GM21786 (cell line): ENCODE results near the gene PRSS2.

ENCODE experiments used
- ATAC-seq: cut with Tn5 transposase; IDR thresholded peaks from one replicate; pipeline ENCODE4 v1.9.1; 2021; ENCODE audit not compliant: unreplicated experiment

The PRSS2 gene

GRCh38 chr7:142785841-142786250, 15.1 kb downstream of the PRSS2 start:
- ATAC-seq: no peak

GRCh38 chr7:142787034-142787768, 16.4 kb downstream of the PRSS2 start:
- ATAC-seq: no peak

GRCh38 chr7:142787783-142788182, 17.0 kb downstream of the PRSS2 start:
- no peak for ATAC-seq

GRCh38 chr7:142788303-142789289, 17.8 kb downstream of the PRSS2 start:
- ATAC-seq: no peak

GRCh38 chr7:142789441-142789840, 18.7 kb downstream of the PRSS2 start:
- no peak for ATAC-seq

- ATAC-seq: no peak
Measured at GRCh38 chr7:142790056-142790455, 19.3 kb downstream of the PRSS2 start.

GRCh38 chr7:142790555-142790954, 19.8 kb downstream of the PRSS2 start:
- ATAC-seq: no peak

- ATAC-seq: no peak
Measured at GRCh38 chr7:142791502-142791901, 20.7 kb downstream of the PRSS2 start.

- no peak for ATAC-seq
Measured at GRCh38 chr7:142792129-142792528, 21.4 kb downstream of the PRSS2 start.

GRCh38 chr7:142792593-142792992, 21.8 kb downstream of the PRSS2 start:
- ATAC-seq: no peak

GRCh38 chr7:142793156-142793555, 22.4 kb downstream of the PRSS2 start:
- no peak for ATAC-seq

GRCh38 chr7:142795339-142795863, 24.6 kb downstream of the PRSS2 start:
- ATAC-seq: no peak

GRCh38 chr7:142796001-142796500, 25.3 kb downstream of the PRSS2 start:
- no peak for ATAC-seq

- ATAC-seq: peak; percentile 38
Measured at GRCh38 chr7:142796501-142797390, 26.0 kb downstream of the PRSS2 start.

- peak; percentile 27 for ATAC-seq
Measured at GRCh38 chr7:142797391-142798377, 26.9 kb downstream of the PRSS2 start.

- no peak for ATAC-seq
Measured at GRCh38 chr7:142798451-142799436, 28.0 kb downstream of the PRSS2 start.

- no peak for ATAC-seq
Measured at GRCh38 chr7:142799437-142799835, 28.7 kb downstream of the PRSS2 start.

GRCh38 chr7:142800088-142800487, 29.3 kb downstream of the PRSS2 start:
- no peak for ATAC-seq
